Renal cortex interstitium (tissue), 11 donors: ENCODE measurements around the gene RUNX1. TPM values are rescaled to one million over a fixed set of nuclear protein-coding genes. Genes with fewer than 3 reads are reported as not detected.
"Not testable (repeated sequence)": the region's sequence is repeated elsewhere in the genome, so short reads cannot be mapped to it uniquely, and the experiment has no call there.

ENCODE experiments used
- DNase-seq, 11 donors: peaks; one replicate each; pipeline ENCODE4 v3.0.0-alpha.2; 2013; ENCODE audit warnings: low read depth in 9 of 11, low spot score in 4 of 11; ENCODE audit errors: extremely low read depth in 1 of 11
- polyA plus RNA-seq, 3 donors: library from polyadenylated mRNA; unstranded; fragments of 120-200 nt; gene quantifications; one replicate each; pipeline ENCODE4 v1.2.1, GENCODE V29; 2013; ENCODE audit not compliant: insufficient read length in 3 of 3

The RUNX1 gene
- polyA plus RNA-seq, 3 donors: 2.3 to 3.5 (median 2.4) TPM

GRCh38 chr21:34815831-34816705, 233.0 kb downstream of the RUNX1 start:
- DNase-seq: no peak

GRCh38 chr21:34814529-34814951, 234.6 kb downstream of the RUNX1 start:
- DNase-seq: no peak

GRCh38 chr21:34813266-34813894, 235.7 kb downstream of the RUNX1 start:
- no peak for DNase-seq

GRCh38 chr21:34812504-34813265, 236.4 kb downstream of the RUNX1 start:
- no peak for DNase-seq

- no peak for DNase-seq
These were observed 237.7 kb downstream of the RUNX1 start for GRCh38 chr21:34811368-34811767.

- no peak for DNase-seq
These were observed 238.3 kb downstream of the RUNX1 start for GRCh38 chr21:34810786-34811185.

GRCh38 chr21:34809822-34810221, 239.3 kb downstream of the RUNX1 start:
- no peak for DNase-seq

GRCh38 chr21:34808569-34809204, 240.4 kb downstream of the RUNX1 start:
- no peak for DNase-seq

- DNase-seq: no peak
These were observed 241.1 kb downstream of the RUNX1 start for GRCh38 chr21:34807881-34808568.

- no peak for DNase-seq
These were observed 241.8 kb downstream of the RUNX1 start for GRCh38 chr21:34807146-34807880.

- DNase-seq: no peak
These were observed 242.7 kb downstream of the RUNX1 start for GRCh38 chr21:34806423-34806822.

- DNase-seq: no peak
These were observed 243.9 kb downstream of the RUNX1 start for GRCh38 chr21:34805157-34805556.

- DNase-seq: not testable (repeated sequence)
These were observed 244.5 kb downstream of the RUNX1 start for GRCh38 chr21:34804584-34804983.

GRCh38 chr21:34803782-34804370, 245.2 kb downstream of the RUNX1 start:
- DNase-seq: no peak

GRCh38 chr21:34802180-34802899, 246.8 kb downstream of the RUNX1 start:
- no peak for DNase-seq

- no peak for DNase-seq
These were observed 247.5 kb downstream of the RUNX1 start for GRCh38 chr21:34801519-34802132.
